Neural cell (in vitro differentiated cells): ENCODE data around the gene C16orf86.

Experiments used
- CTCF ChIP-seq: fragments of 450-650 bp; IDR thresholded peaks from 2 replicates; pipeline ENCODE4 v1.5.1; 2014; ENCODE audit warnings: antibody characterized with exemption, mild to moderate bottlenecking, moderate library complexity; ENCODE audit not compliant: poor library complexity, severe bottlenecking
- EP300 ChIP-seq: fragments of 450-650 bp; conservative IDR thresholded peaks from 2 replicates; pipeline ENCODE4 v1.6.1; 2014; ENCODE audit warnings: antibody characterized with exemption, mild to moderate bottlenecking, moderate library complexity; ENCODE audit not compliant: poor library complexity, severe bottlenecking
- MXI1 ChIP-seq: fragments of 450-650 bp; conservative IDR thresholded peaks from 2 replicates; pipeline ENCODE4 v1.6.1; 2014; ENCODE audit warnings: antibody characterized with exemption, mild to moderate bottlenecking; ENCODE audit not compliant: poor library complexity, severe bottlenecking
- POLR2AphosphoS5 ChIP-seq: IDR thresholded peaks from 2 replicates; pipeline ENCODE4 v1.6.1; 2012
- RAD21 ChIP-seq: fragments of 450-650 bp; conservative IDR thresholded peaks from 2 replicates; pipeline ENCODE4 v1.6.1; 2014; ENCODE audit warnings: antibody characterized with exemption, mild to moderate bottlenecking, moderate library complexity
- TAF1 ChIP-seq: IDR thresholded peaks from 2 replicates; pipeline ENCODE4 v1.6.1; 2012; ENCODE audit warnings: low read depth

- TF ChIP-seq CTCF (peak; percentile 70), RAD21 (no peak), EP300 (no peak), MXI1 (peak; percentile 78), POLR2AphosphoS5 (peak; percentile 62), TAF1 (no peak)
Measured at GRCh38 chr16:67653128-67653788, 13.4 kb upstream of the C16orf86 start.
